ENCODE measurements around the gene EEF1A2. TPM values are rescaled to one million over a fixed set of nuclear protein-coding genes. Genes with fewer than 3 reads are reported as not detected.

EEF1A2 gene
- total and polyA plus RNA-seq, 2 experiments from 2014 or later, result 1.3 to 37.1 TPM

DNA sequence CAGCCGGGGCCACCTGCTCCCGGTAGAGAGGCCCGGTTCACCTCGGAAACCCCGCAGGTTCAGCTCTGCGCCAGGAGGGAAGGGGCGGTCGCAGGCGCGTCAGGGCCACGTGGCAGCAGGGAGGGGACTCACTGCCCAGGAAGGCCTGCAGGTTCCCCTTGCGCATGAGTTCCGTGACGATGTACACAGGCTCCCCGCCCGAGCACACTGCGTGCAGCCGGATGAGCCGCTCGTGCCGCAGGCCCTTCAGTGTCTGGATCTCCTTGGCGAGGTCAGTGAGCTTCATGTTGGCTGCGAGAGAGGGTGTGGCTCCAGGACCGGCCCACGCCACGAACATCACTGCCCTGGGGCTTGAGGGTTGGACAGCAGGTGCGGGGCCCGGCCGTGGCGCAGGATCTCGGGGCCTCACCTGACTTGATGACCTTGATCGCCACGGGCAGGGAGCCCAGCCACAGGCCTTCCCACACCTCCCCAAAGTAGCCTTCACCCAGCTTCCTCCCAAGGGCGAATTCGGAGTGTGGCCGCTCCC is 43.2 kb upstream of the EEF1A2 start:
- Histone ChIP-seq H3K27ac (ENCODE audit: low read depth) (no peak overlapping the region), H3K36me3 (ENCODE audit: insufficient read depth) (no peaks in the 10 kb centered on the region), H3K79me2 (replicated peaks; ENCODE audit: insufficient read depth) (no peaks in the 10 kb centered on the region), H3K9me2 (ENCODE audit: insufficient read depth) (no peaks in the 10 kb centered on the region), H3K27me3 (ENCODE audit: insufficient read depth) (no peaks in the 10 kb centered on the region), H3K4me1 (ENCODE audit: insufficient read depth) (no peaks in the 10 kb centered on the region), H3K4me3 (no peak overlapping the region), H3K4me2 (no peak overlapping the region), H2AFZ (no peak overlapping the region), H3F3A (replicated peaks; ENCODE audit: low read depth) (no peaks in the 10 kb centered on the region), H4K20me1 (replicated peaks; ENCODE audit: insufficient read depth) (no peaks in the 10 kb centered on the region)
- Mint-ChIP-seq H3K9me3 (no peaks in the 10 kb centered on the region; the same call in 2 of the 3 replicates), H3K36me3 (ENCODE audit: low read depth) (peaks cover 4% of the 10 kb centered on the region; the same call in 1 of the 3 replicates), H3K27ac (no peak overlapping the region), H3K4me1 (peaks cover 6% of the 10 kb centered on the region; the same call in 1 of the 3 replicates), H3K27me3 (ENCODE audit: insufficient read depth, low read depth, poor library complexity) (peaks cover 9% of the 10 kb centered on the region), H3K4me3 (no peak overlapping the region)
- ATAC-seq, result no peak
- TF ChIP-seq JUNB (IDR thresholded peaks at IDR 0.05; ENCODE audit: unreplicated experiment), result no peak
- TF ChIP-seq, protein P1, sequence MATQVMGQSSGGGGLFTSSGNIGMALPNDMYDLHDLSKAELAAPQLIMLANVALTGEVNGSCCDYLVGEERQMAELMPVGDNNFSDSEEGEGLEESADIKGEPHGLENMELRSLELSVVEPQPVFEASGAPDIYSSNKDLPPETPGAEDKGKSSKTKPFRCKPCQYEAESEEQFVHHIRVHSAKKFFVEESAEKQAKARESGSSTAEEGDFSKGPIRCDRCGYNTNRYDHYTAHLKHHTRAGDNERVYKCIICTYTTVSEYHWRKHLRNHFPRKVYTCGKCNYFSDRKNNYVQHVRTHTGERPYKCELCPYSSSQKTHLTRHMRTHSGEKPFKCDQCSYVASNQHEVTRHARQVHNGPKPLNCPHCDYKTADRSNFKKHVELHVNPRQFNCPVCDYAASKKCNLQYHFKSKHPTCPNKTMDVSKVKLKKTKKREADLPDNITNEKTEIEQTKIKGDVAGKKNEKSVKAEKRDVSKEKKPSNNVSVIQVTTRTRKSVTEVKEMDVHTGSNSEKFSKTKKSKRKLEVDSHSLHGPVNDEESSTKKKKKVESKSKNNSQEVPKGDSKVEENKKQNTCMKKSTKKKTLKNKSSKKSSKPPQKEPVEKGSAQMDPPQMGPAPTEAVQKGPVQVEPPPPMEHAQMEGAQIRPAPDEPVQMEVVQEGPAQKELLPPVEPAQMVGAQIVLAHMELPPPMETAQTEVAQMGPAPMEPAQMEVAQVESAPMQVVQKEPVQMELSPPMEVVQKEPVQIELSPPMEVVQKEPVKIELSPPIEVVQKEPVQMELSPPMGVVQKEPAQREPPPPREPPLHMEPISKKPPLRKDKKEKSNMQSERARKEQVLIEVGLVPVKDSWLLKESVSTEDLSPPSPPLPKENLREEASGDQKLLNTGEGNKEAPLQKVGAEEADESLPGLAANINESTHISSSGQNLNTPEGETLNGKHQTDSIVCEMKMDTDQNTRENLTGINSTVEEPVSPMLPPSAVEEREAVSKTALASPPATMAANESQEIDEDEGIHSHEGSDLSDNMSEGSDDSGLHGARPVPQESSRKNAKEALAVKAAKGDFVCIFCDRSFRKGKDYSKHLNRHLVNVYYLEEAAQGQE (IDR thresholded peaks at IDR 0.05; ENCODE audit: unreplicated experiment), result no peak
- no peak for TF ChIP-seq EZH2 (IDR thresholded peaks at IDR 0.05; ENCODE audit: low read depth, unreplicated experiment)
- TF ChIP-seq, protein P2, sequence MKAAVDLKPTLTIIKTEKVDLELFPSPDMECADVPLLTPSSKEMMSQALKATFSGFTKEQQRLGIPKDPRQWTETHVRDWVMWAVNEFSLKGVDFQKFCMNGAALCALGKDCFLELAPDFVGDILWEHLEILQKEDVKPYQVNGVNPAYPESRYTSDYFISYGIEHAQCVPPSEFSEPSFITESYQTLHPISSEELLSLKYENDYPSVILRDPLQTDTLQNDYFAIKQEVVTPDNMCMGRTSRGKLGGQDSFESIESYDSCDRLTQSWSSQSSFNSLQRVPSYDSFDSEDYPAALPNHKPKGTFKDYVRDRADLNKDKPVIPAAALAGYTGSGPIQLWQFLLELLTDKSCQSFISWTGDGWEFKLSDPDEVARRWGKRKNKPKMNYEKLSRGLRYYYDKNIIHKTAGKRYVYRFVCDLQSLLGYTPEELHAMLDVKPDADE (IDR thresholded peaks at IDR 0.05), result no peak
- DNase-seq (ENCODE audit: low spot score), result no peak

DNA sequence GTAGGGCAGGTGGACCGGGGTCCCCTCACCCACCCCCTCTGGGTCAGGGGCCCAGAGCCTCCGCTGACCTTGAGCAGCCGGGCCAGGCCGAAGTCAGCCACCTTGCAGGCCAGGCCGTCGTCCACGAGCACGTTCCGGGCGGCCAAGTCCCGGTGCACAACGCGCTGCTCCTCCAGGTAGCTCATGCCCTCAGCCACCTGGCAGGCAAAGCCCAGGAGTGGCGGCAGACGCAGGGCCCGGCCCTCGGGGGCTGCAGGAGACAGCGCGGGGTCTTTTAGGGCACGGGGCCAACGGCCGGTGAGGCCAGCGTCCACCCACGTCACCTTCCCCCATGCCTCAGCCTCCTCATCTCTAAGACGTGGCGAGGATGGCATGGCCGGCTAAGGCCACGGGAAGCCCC is 42.5 kb upstream of the EEF1A2 start:
- H3K4me3 Mint-ChIP-seq, result no peak overlapping the region
- H3K9me3 Mint-ChIP-seq, result no peaks in the 10 kb centered on the region; the same call in 2 of the 3 replicates
- Histone ChIP-seq H3K4me1 (ENCODE audit: insufficient read depth) (no peaks in the 10 kb centered on the region), H3K79me2 (replicated peaks; ENCODE audit: insufficient read depth) (no peaks in the 10 kb centered on the region), H3K4me2 (no peak overlapping the region), H3K9me2 (ENCODE audit: insufficient read depth) (no peaks in the 10 kb centered on the region), H3K27ac (ENCODE audit: low read depth) (no peak overlapping the region), H3K36me3 (ENCODE audit: insufficient read depth) (no peaks in the 10 kb centered on the region), H3F3A (replicated peaks; ENCODE audit: low read depth) (no peaks in the 10 kb centered on the region), H2AFZ (no peak overlapping the region), H4K20me1 (replicated peaks; ENCODE audit: insufficient read depth) (no peaks in the 10 kb centered on the region), H3K4me3 (no peak overlapping the region), H3K27me3 (ENCODE audit: insufficient read depth) (no peaks in the 10 kb centered on the region)
- TF ChIP-seq NANOG (IDR thresholded peaks at IDR 0.05; ENCODE audit: borderline replicate concordance) (no peak), JUNB (IDR thresholded peaks at IDR 0.05; ENCODE audit: unreplicated experiment) (no peak), STAT1 (IDR thresholded peaks at IDR 0.05; ENCODE audit: unreplicated experiment) (no peak)
- TF ChIP-seq, protein P2 (IDR thresholded peaks at IDR 0.05), result no peak
- TF ChIP-seq, protein P3, sequence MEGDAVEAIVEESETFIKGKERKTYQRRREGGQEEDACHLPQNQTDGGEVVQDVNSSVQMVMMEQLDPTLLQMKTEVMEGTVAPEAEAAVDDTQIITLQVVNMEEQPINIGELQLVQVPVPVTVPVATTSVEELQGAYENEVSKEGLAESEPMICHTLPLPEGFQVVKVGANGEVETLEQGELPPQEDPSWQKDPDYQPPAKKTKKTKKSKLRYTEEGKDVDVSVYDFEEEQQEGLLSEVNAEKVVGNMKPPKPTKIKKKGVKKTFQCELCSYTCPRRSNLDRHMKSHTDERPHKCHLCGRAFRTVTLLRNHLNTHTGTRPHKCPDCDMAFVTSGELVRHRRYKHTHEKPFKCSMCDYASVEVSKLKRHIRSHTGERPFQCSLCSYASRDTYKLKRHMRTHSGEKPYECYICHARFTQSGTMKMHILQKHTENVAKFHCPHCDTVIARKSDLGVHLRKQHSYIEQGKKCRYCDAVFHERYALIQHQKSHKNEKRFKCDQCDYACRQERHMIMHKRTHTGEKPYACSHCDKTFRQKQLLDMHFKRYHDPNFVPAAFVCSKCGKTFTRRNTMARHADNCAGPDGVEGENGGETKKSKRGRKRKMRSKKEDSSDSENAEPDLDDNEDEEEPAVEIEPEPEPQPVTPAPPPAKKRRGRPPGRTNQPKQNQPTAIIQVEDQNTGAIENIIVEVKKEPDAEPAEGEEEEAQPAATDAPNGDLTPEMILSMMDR (conservative IDR thresholded peaks at IDR 0.05; ENCODE audit: low read depth in 2 of 2), result no peak
- TF ChIP-seq, protein P1 (IDR thresholded peaks at IDR 0.05; ENCODE audit: unreplicated experiment), result no peak
- no peak overlapping the region for H3K27ac Mint-ChIP-seq
- no peak for DNase-seq (ENCODE audit: low spot score)
- peaks cover 3% of the 10 kb centered on the region; the same call in 2 of the 3 replicates for H3K4me1 Mint-ChIP-seq
- peaks cover 8% of the 10 kb centered on the region for H3K27me3 Mint-ChIP-seq (ENCODE audit: insufficient read depth, low read depth, poor library complexity)
- no peak for ATAC-seq
- peaks cover 4% of the 10 kb centered on the region; the same call in 1 of the 3 replicates for H3K36me3 Mint-ChIP-seq (ENCODE audit: low read depth)

All from GM23338 (cell line).